ENCODE measurements around the gene KLF5.
A peak's percentile ranks its signal among the peaks of the same experiment; 100 is the strongest.

The KLF5 gene
- 6.9 to 13.1 (median 12.2) reads per million in 3 donors for total RNA-seq

DNA sequence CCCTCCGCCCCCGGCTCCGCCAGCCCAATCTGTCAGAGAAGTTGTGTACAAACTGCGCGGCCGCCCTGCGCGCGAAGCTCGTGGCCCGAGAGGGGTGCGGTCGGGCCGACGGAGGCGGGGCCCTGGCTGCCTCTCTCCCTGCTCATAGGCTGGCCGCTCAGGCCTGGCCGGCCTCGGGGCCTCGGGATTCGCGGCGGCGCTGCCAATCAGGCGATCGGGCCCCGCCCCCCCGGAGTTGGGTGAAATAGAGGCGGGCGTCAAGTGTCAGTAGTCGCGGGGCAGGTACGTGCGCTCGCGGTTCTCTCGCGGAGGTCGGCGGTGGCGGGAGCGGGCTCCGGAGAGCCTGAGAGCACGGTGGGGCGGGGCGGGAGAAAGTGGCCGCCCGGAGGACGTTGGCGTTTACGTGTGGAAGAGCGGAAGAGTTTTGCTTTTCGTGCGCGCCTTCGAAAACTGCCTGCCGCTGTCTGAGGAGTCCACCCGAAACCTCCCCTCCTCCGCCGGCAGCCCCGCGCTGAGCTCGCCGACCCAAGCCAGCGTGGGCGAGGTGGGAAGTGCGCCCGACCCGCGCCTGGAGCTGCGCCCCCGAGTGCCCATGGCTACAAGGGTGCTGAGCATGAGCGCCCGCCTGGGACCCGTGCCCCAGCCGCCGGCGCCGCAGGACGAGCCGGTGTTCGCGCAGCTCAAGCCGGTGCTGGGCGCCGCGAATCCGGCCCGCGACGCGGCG is at the start of gene KLF5:
KLF5 (plus strand) TSS at position 270 of the 724 bp plus-strand sequence; CDS start at position 593, 323 bp downstream.
- Histone ChIP-seq H3K4me1 (ENCODE audit: control insufficient read depth, insufficient read depth, low read length, poor library complexity, severe bottlenecking) (peaks cover 6% of the 10 kb centered on the region), H3K36me3 (ENCODE audit: control insufficient read depth, insufficient read depth, low read length) (no peaks in the 10 kb centered on the region), H3K4me3 (ENCODE audit: insufficient read depth, low read depth, low read length, poor library complexity, severe bottlenecking) (peak within 1 kb of the TSS; percentile 69), H3K27ac (ENCODE audit: insufficient read depth, low read length, poor library complexity, severe bottlenecking) (no peak within 1 kb of the TSS), H3K27me3 (replicated peaks; ENCODE audit: control insufficient read depth, insufficient read depth, low read length, poor library complexity, severe bottlenecking) (no peaks in the 10 kb centered on the region), H3K9me3 (ENCODE audit: control insufficient read depth, low read length) (no peaks in the 10 kb centered on the region)
- DNase-seq = peak; percentile 84 to 91 (median 91)

DNA sequence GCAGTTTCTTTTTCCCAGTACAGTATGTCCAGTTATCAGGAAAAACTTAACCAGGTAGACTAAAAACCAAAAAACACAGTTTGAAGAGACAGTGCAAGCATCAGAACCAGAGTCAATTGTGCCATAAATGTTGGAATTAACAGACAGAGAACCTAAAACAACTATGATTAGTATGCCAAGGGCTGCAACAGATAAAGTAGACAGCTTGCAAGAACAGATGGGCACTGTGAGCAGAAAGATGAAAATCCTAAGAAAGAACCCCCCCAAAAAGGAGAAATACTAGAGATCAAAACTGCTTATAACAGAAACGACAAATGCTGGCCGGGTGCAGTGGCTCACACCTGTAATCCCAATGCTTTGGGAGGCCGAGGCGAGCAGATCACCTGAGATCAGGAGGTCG is 47.1 kb upstream of the KLF5 start:
- DNase-seq = no peak
- no peaks in the 10 kb centered on the region for H3K9me3 ChIP-seq (ENCODE audit: control insufficient read depth, low read length)
- peaks cover 4% of the 10 kb centered on the region for H3K36me3 ChIP-seq (ENCODE audit: control insufficient read depth, insufficient read depth, low read length)
- no peaks in the 10 kb centered on the region for H3K27me3 ChIP-seq (replicated peaks; ENCODE audit: control insufficient read depth, insufficient read depth, low read length, poor library complexity, severe bottlenecking)
- H3K4me1 ChIP-seq (ENCODE audit: control insufficient read depth, insufficient read depth, low read length, poor library complexity, severe bottlenecking) = no peaks in the 10 kb centered on the region
- H3K27ac ChIP-seq (ENCODE audit: insufficient read depth, low read length, poor library complexity, severe bottlenecking) = no peak overlapping the region
- H3K4me3 ChIP-seq (ENCODE audit: insufficient read depth, low read depth, low read length, poor library complexity, severe bottlenecking) = no peak overlapping the region

DNA sequence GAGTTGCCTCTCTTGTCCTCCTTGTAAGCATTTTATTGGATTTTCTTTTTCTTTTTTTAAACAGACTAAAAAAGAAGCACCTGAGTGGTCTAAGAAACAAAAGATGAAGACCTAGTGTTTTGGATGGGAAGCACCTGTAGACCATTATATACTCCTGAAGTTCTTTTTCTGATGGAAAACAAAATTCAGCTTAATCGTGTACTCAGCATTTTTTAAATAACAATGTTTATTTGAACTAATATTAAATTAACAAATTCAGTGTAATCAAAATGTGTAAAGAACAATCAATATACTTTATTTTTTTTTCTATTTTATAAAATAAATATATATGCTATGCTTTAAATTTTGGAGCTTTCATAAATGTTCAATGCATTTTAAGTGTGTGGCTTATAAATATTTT is 43.0 kb upstream of the KLF5 start:
- H3K9me3 ChIP-seq (ENCODE audit: control insufficient read depth, low read length) = no peaks in the 10 kb centered on the region
- no peaks in the 10 kb centered on the region for H3K4me1 ChIP-seq (ENCODE audit: control insufficient read depth, insufficient read depth, low read length, poor library complexity, severe bottlenecking)
- H3K4me3 ChIP-seq (ENCODE audit: insufficient read depth, low read depth, low read length, poor library complexity, severe bottlenecking) = no peak overlapping the region
- H3K36me3 ChIP-seq (ENCODE audit: control insufficient read depth, insufficient read depth, low read length) = peaks cover 9% of the 10 kb centered on the region
- H3K27me3 ChIP-seq (replicated peaks; ENCODE audit: control insufficient read depth, insufficient read depth, low read length, poor library complexity, severe bottlenecking) = no peaks in the 10 kb centered on the region
- no peak for DNase-seq
- H3K27ac ChIP-seq (ENCODE audit: insufficient read depth, low read length, poor library complexity, severe bottlenecking) = no peak overlapping the region

DNA sequence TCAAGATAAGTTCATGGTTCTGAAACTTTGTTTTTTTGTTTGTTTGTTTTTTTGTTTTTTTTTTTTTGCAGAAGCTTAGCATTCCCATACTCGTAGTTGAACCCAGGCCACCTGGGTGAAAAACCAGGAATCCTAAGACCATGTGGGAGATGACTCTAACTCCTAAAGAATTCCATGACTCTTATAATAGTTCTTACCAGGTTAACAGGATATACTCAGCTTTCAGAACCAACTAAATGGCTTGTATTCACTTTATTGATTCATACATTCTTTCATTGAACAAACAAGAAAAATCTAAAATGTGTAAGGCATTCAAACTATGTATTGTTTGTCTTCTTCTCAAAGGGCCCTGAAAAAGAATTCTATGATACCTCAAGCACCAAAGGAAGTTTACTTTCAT is 40.5 kb upstream of the KLF5 start:
- no peaks in the 10 kb centered on the region for H3K9me3 ChIP-seq (ENCODE audit: control insufficient read depth, low read length)
- H3K36me3 ChIP-seq (ENCODE audit: control insufficient read depth, insufficient read depth, low read length) = peaks cover 9% of the 10 kb centered on the region
- DNase-seq = no peak
- no peak overlapping the region for H3K27ac ChIP-seq (ENCODE audit: insufficient read depth, low read length, poor library complexity, severe bottlenecking)
- H3K4me1 ChIP-seq (ENCODE audit: control insufficient read depth, insufficient read depth, low read length, poor library complexity, severe bottlenecking) = no peaks in the 10 kb centered on the region
- no peak overlapping the region for H3K4me3 ChIP-seq (ENCODE audit: insufficient read depth, low read depth, low read length, poor library complexity, severe bottlenecking)
- H3K27me3 ChIP-seq (replicated peaks; ENCODE audit: control insufficient read depth, insufficient read depth, low read length, poor library complexity, severe bottlenecking) = no peaks in the 10 kb centered on the region

DNA sequence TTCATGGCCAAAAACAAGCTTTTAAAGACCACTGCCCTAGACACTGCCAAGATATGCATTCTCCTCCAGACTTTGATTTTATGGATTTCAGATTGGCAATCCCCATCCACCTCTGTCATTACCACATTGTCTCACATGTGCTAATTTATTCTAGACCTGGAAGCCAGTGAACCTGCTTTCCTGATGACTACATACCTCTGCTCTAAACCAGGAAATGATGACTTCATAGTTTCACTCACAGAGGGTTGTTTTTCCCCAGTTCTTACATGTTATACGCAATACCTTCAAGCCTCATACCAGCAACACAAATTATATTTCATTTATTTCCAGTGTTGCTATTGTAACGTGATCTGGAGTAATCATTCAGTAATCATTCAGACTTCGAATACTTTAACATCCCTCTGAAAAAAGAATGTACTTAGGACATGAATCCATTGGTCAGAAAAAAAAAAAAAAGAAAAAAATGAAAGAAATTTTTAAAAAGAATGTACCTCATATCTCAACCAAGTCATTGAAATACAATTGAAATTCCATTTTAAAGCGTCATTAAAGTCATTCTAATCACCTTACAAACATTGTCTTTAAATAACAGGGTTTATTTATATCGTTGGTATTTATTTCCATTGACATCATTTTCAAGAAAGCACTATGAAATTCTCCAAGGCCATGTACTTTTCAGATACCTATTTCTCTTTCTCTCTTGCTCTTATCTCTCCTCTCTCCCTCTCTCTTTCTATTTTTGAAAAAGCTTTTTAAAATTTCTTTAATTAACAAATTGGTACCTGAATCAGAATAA is 33.4 kb upstream of the KLF5 start:
- no peaks in the 10 kb centered on the region for H3K27me3 ChIP-seq (replicated peaks; ENCODE audit: control insufficient read depth, insufficient read depth, low read length, poor library complexity, severe bottlenecking)
- H3K4me1 ChIP-seq (ENCODE audit: control insufficient read depth, insufficient read depth, low read length, poor library complexity, severe bottlenecking) = no peaks in the 10 kb centered on the region
- H3K27ac ChIP-seq (ENCODE audit: insufficient read depth, low read length, poor library complexity, severe bottlenecking) = no peak overlapping the region
- no peak overlapping the region for H3K4me3 ChIP-seq (ENCODE audit: insufficient read depth, low read depth, low read length, poor library complexity, severe bottlenecking)
- H3K9me3 ChIP-seq (ENCODE audit: control insufficient read depth, low read length) = no peaks in the 10 kb centered on the region
- no peaks in the 10 kb centered on the region for H3K36me3 ChIP-seq (ENCODE audit: control insufficient read depth, insufficient read depth, low read length)
- no peak for DNase-seq

DNA sequence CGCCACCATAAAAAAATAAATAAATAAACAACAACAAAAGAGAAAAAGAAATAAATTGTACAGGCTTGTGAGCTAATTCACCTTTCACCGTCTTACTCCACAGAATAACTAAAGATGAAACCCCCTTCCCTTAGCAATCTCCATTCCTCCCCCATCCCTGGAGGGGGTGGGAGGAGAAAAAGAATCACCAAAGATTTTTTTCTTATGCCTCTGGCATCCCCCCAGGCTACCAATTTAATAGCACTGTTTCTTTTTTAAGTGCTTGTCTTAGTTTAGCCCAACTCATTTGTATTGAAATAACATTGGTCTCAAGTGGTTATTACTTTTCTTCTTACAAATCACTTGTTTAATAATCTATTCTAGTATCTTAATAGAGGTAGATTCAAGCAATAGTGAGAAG is 23.9 kb upstream of the KLF5 start:
- H3K4me3 ChIP-seq (ENCODE audit: insufficient read depth, low read depth, low read length, poor library complexity, severe bottlenecking) = no peak overlapping the region

DNA sequence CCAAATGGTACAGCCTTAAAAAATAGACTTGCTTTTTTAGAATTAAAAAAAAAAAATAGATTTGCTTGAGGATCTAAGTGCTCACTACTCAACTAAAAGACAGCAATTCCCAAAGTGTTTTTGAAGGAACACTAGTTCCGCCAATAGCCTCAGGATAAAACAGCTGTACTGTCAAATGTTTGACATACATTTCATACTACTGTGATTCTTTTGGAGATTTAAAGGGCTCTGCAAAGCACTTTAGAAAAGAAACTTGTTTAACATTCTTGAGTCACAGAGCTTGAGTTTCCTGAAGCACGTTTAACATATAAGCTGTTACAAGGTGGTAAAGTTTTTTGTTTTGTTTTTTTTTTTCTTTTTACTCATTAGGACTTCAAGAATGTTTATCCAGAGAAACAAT is 23.1 kb upstream of the KLF5 start:
- no peak overlapping the region for H3K27ac ChIP-seq (ENCODE audit: insufficient read depth, low read length, poor library complexity, severe bottlenecking)

More for the DNA sequence above, 23.9 kb upstream of the KLF5 start:
- Histone ChIP-seq H3K4me1 (ENCODE audit: control insufficient read depth, insufficient read depth, low read length, poor library complexity, severe bottlenecking) (no peaks in the 10 kb centered on the region), H3K27me3 (replicated peaks; ENCODE audit: control insufficient read depth, insufficient read depth, low read length, poor library complexity, severe bottlenecking) (no peaks in the 10 kb centered on the region), H3K27ac (ENCODE audit: insufficient read depth, low read length, poor library complexity, severe bottlenecking) (no peak overlapping the region), H3K9me3 (ENCODE audit: control insufficient read depth, low read length) (no peaks in the 10 kb centered on the region), H3K36me3 (ENCODE audit: control insufficient read depth, insufficient read depth, low read length) (no peaks in the 10 kb centered on the region)
- no peak for DNase-seq

DNA sequence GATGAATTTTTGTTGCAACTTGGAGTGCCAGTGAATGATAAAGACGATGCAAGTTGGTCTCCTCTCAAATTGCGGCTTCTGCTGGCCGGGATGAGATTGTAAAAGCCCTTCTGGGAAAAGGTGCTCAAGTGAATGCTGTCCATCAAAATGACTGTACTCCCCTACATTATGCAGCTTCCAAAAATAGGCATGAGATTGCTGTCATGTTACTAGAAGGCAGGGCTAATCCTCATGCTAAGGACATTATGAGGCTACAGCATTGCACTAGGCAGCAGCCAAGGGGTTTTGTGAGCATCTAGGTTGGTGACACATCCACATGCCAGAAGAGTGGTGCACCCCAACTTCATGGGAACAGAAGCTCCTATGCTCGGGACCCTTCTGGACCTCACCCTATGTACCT is 22.2 kb upstream of the KLF5 start:
- Histone ChIP-seq H3K27me3 (replicated peaks; ENCODE audit: control insufficient read depth, insufficient read depth, low read length, poor library complexity, severe bottlenecking) (no peaks in the 10 kb centered on the region), H3K27ac (ENCODE audit: insufficient read depth, low read length, poor library complexity, severe bottlenecking) (no peak overlapping the region), H3K36me3 (ENCODE audit: control insufficient read depth, insufficient read depth, low read length) (no peaks in the 10 kb centered on the region)

More for the DNA sequence above, 23.1 kb upstream of the KLF5 start:
- Histone ChIP-seq H3K4me3 (ENCODE audit: insufficient read depth, low read depth, low read length, poor library complexity, severe bottlenecking) (no peak overlapping the region), H3K4me1 (ENCODE audit: control insufficient read depth, insufficient read depth, low read length, poor library complexity, severe bottlenecking) (no peaks in the 10 kb centered on the region), H3K36me3 (ENCODE audit: control insufficient read depth, insufficient read depth, low read length) (no peaks in the 10 kb centered on the region), H3K27me3 (replicated peaks; ENCODE audit: control insufficient read depth, insufficient read depth, low read length, poor library complexity, severe bottlenecking) (no peaks in the 10 kb centered on the region), H3K9me3 (ENCODE audit: control insufficient read depth, low read length) (no peaks in the 10 kb centered on the region)
- no peak for DNase-seq

DNA sequence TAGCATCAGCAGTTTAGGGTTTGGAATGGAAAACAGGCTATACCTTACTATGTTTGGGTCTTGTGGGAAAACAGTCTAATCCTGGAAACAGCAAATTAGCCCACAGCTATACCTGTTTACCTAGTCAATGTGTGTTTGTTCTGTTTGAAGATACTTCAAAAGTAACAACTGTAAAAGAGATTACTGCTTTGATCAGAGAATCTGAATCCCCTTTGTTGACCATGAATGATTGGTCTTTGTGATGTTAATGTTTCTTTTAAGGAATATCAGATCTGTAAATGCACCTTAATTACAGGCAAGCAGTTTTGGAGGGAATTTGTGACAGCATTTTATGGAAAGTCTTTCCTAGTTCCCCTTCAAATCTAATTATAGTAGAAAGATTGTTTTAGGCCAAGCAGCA is 20.7 kb upstream of the KLF5 start:
- Histone ChIP-seq H3K27ac (ENCODE audit: insufficient read depth, low read length, poor library complexity, severe bottlenecking) (no peak overlapping the region), H3K4me1 (ENCODE audit: control insufficient read depth, insufficient read depth, low read length, poor library complexity, severe bottlenecking) (no peaks in the 10 kb centered on the region)

More for the DNA sequence above, 22.2 kb upstream of the KLF5 start:
- Histone ChIP-seq H3K9me3 (ENCODE audit: control insufficient read depth, low read length) (no peaks in the 10 kb centered on the region), H3K4me3 (ENCODE audit: insufficient read depth, low read depth, low read length, poor library complexity, severe bottlenecking) (no peak overlapping the region), H3K4me1 (ENCODE audit: control insufficient read depth, insufficient read depth, low read length, poor library complexity, severe bottlenecking) (no peaks in the 10 kb centered on the region)
- no peak for DNase-seq

More for the DNA sequence above, 20.7 kb upstream of the KLF5 start:
- Histone ChIP-seq H3K9me3 (ENCODE audit: control insufficient read depth, low read length) (no peaks in the 10 kb centered on the region), H3K27me3 (replicated peaks; ENCODE audit: control insufficient read depth, insufficient read depth, low read length, poor library complexity, severe bottlenecking) (no peaks in the 10 kb centered on the region), H3K4me3 (ENCODE audit: insufficient read depth, low read depth, low read length, poor library complexity, severe bottlenecking) (no peak overlapping the region), H3K36me3 (ENCODE audit: control insufficient read depth, insufficient read depth, low read length) (no peaks in the 10 kb centered on the region)
- DNase-seq = no peak
